AG04449 (cell line): ENCODE results near the gene ZSWIM8.
"Not testable (repeated sequence)": the region's sequence is repeated elsewhere in the genome, so short reads cannot be mapped to it uniquely, and the experiment has no call there.

ENCODE experiments used
- CTCF ChIA-PET: fragments of 350-600 bp; formaldehyde crosslinking; extraction: SDS; loops from one replicate; lab custom pipeline; 2021; ENCODE audit warnings: antibody characterized with exemption; lab: Yijun Ruan, JAX
- POLR2A ChIA-PET: fragments of 400-600, 350-600 bp; formaldehyde crosslinking; extraction: SDS; loops from one replicate; lab custom pipeline; 2020; ENCODE audit warnings: antibody characterized with exemption, inconsistent platforms; lab: Yijun Ruan, JAX
- DNase-seq: peaks from one replicate; pipeline ENCODE4 v3.0.0-alpha.2; 2010; ENCODE audit warnings: low read depth, low spot score
- H3K4me3 ChIP-seq: 2 replicates; pipeline ENCODE4 v1.5.1; 2011; ENCODE audit warnings: low read depth, mild to moderate bottlenecking, control low read depth, low read length
- CTCF ChIP-seq: IDR thresholded peaks from one replicate; pipeline ENCODE4 v1.5.1; 2011; ENCODE audit warnings: mild to moderate bottlenecking, moderate library complexity, low read length, control low read depth, inconsistent platforms; ENCODE audit not compliant: insufficient read depth; ENCODE audit errors: missing control alignments

Gene ZSWIM8

GRCh38 chr10:73791871-73792400 is 6.5 kb downstream of the ZSWIM8 start:
- POLR2A ChIA-PET: no interaction called here
- CTCF ChIA-PET: no interaction called here
- no peak for TF ChIP-seq CTCF
- DNase-seq: no peak
- no peak overlapping the region for H3K4me3 ChIP-seq

GRCh38 chr10:73793456-73793855 is 8.1 kb downstream of the ZSWIM8 start:
- no peak overlapping the region for H3K4me3 ChIP-seq
- no peak for DNase-seq
- ChIA-PET CTCF (interaction anchor here (1.0 to 1.2 kb wide), 2 partner anchors 55 to 86 kb away, joined by 3 to 4 read pairs; no protein-coding TSS in a partner anchor), POLR2A (no interaction called here)
- no peak for TF ChIP-seq CTCF

GRCh38 chr10:73795491-73795890 is 10.1 kb downstream of the ZSWIM8 start:
- H3K4me3 ChIP-seq, DNase-seq: not testable (repeated sequence)
- ChIA-PET CTCF (interaction anchor here (1.7 kb wide), 1 partner anchor 10 kb away, joined by 3 read pairs; no protein-coding TSS in a partner anchor), POLR2A (interaction anchor here (0.7 kb wide), 1 partner anchor 10 kb away, joined by 3 read pairs; the partner anchor contains the start of gene ZSWIM8)

- POLR2A ChIA-PET: interaction anchor here (0.7 kb wide), 1 partner anchor 10 kb away, joined by 3 read pairs; the partner anchor contains the start of gene ZSWIM8
- DNase-seq, H3K4me3 ChIP-seq, CTCF ChIA-PET: not testable (repeated sequence)
These were observed 10.6 kb downstream of the ZSWIM8 start for GRCh38 chr10:73796035-73796434.

GRCh38 chr10:73796766-73797165 is 11.4 kb downstream of the ZSWIM8 start:
- ChIA-PET CTCF (interaction anchor here (0.6 kb wide), 1 partner anchor 82 kb away, joined by 3 read pairs; no protein-coding TSS in a partner anchor), POLR2A (no interaction called here)
- no peak for TF ChIP-seq CTCF
- no peak overlapping the region for H3K4me3 ChIP-seq
- DNase-seq: no peak

- no peak overlapping the region for H3K4me3 ChIP-seq
- no peak for DNase-seq
- POLR2A ChIA-PET: no interaction called here
- no peak for TF ChIP-seq CTCF
- CTCF ChIA-PET: no interaction called here
These were observed 12.1 kb downstream of the ZSWIM8 start for GRCh38 chr10:73797324-73798025.

- no peak overlapping the region for H3K4me3 ChIP-seq
- ChIA-PET POLR2A (interaction anchor here (1.5 to 1.9 kb wide), 2 partner anchors 12 to 16 kb away, joined by 5 to 6 read pairs; partner anchors contain the start of genes CHCHD1 and ZSWIM8), CTCF (no interaction called here)
- TF ChIP-seq CTCF: no peak
- no peak for DNase-seq
These were observed 12.7 kb downstream of the ZSWIM8 start for GRCh38 chr10:73798087-73798486.
